Adrenal gland (tissue), 12 donors: ENCODE measurements around the gene CHDH. TPM values are rescaled to one million over a fixed set of nuclear protein-coding genes. Genes with fewer than 3 reads are reported as not detected.

Experiments
- DNase-seq, 7 donors: peaks; one replicate each; pipeline ENCODE4 v3.0.0-alpha.2; 2019 to 2020
- H3K27ac ChIP-seq, 5 donors: fragments of 200-600 bp; sonication (generic) in 4 of 5; 1 replicate in 3 of 5; 2 replicates in 2 of 5; pipeline versions ENCODE4 v1.5.1 to v1.8.0; 2016 to 2020; ENCODE audit warnings: mild to moderate bottlenecking in 1 of 5
- H3K27me3 ChIP-seq: fragments of 200-600 bp; 2 replicates; pipeline ENCODE4 v1.8.0; 2021
- H3K36me3 ChIP-seq, 2 donors: fragments of 200-600 bp; replicated peaks in 1 of 2; 1 replicate in 1 of 2; 2 replicates in 1 of 2; pipeline versions ENCODE4 v1.5.1 to v1.8.0; 2018 to 2022
- H3K4me1 ChIP-seq, 2 donors: fragments of 200-600 bp; replicated peaks in 1 of 2; 1 replicate in 1 of 2; 2 replicates in 1 of 2; pipeline versions ENCODE4 v1.5.1 to v1.8.0; 2018 to 2021
- H3K4me3 ChIP-seq, 4 donors: fragments of 200-600 bp; sonication (generic) in 3 of 4; one replicate each; pipeline ENCODE4 v1.5.1; 2016 to 2018
- H3K9me3 ChIP-seq, 3 donors: fragments of 200-600 bp; sonication (generic) in 1 of 3; replicated peaks in 1 of 3; 1 replicate in 2 of 3; 2 replicates in 1 of 3; pipeline versions ENCODE4 v1.5.1 to v1.8.0; 2016 to 2021
- CTCF ChIP-seq, 6 experiments: fragments of 450-650 bp in 4 of 6; fragments of 200-600 bp in 2 of 6; sonication (generic) in 1 of 6; IDR thresholded peaks; 1 replicate in 5 of 6; 2 replicates in 1 of 6; pipeline versions ENCODE4 v1.5.1 to v1.8.0; 2016 to 2021; ENCODE audit warnings: antibody characterized with exemption in 6 of 6, mild to moderate bottlenecking in 2 of 6, moderate library complexity in 1 of 6
- POLR2A ChIP-seq, 2 donors: fragments of 450-650 bp; IDR thresholded peaks; one replicate each; pipeline ENCODE4 v1.6.1; 2017; ENCODE audit warnings: antibody characterized with exemption in 2 of 2, mild to moderate bottlenecking in 2 of 2, moderate library complexity in 1 of 2
- WGBS, 4 donors: extraction: QIAGEN DNeasy Blood & Tissue Kit in 2 of 4; methylation state at CpG; one replicate each; pipeline versions ENCODE4 v1.1.5 to v1.1.7; 2013 to 2017; 5-methylcytosine and 5-hydroxymethylcytosine counted together
- intact Hi-C, 2 donors: fragments of 100-400 bp; cut with DNase I; formaldehyde crosslinking; loops; one replicate each; pipeline versions ENCODE4 v1.14.1 to v1.15.0; 2022 to 2023
- polyA plus RNA-seq, 3 donors: library from polyadenylated mRNA; stranded (reverse); fragments of 200-250 nt in 2 of 3; fragments of 350-450 nt in 1 of 3; fragmentation: Illumina TruSeq in 1 of 3; extraction: RNeasy Lipid Tissue Mini Kit (QIAGEN cat#74804) in 1 of 3; gene quantifications; one replicate each; pipeline ENCODE4 v1.2.3, GENCODE V29; 2013 to 2014
- total RNA-seq, 9 donors: library from RNA; depleted of rRNA in 4 of 9; stranded (reverse); fragments of >200 nt in 4 of 9; fragments of 120-200 nt in 1 of 9; fragmentation: NEBNext Ultra II Directional in 1 of 9; extraction: Animal tissue kit (Norgen Biotek cat#: 25700) in 1 of 9; gene quantifications; one replicate each; pipeline versions ENCODE4 v1.1.0 to v1.2.4, GENCODE V29; 2013 to 2023
- donor health status: healthy with polysubstance abuse.
- donor health status: Bipolar disorder and iron deficiency.
- donor health status: DM: yes; HTN: yes; CAD: no.
- donor health status: DM: no; HTN: no; CAD: no.
- donor health status: DM: no; HTN: no; CAD: no.
- donor health status: DM: yes; HTN: yes; CAD: no.

Gene CHDH
- total and polyA plus RNA-seq, 12 donors = 0.17 to 29.6 (median 5.3) TPM

- Histone ChIP-seq H3K4me3 (no peak overlapping the region), H3K27ac (peak overlapping the region in 4 of 5 donors; percentile 20 to 78 (median 58)), H3K9me3 (no peaks in the 10 kb centered on the region), H3K4me1 (peaks cover 7 to 13% of the 10 kb centered on the region in 2 donors), H3K36me3 (no peaks in the 10 kb centered on the region), H3K27me3 (no peaks in the 10 kb centered on the region)
- 42 to 62% (median 49%) methylated on average over 8 to 12 of the region's 12 CpGs for WGBS, 4 donors
- intact Hi-C loops = no loop called here
- DNase-seq = peak; percentile 46 to 85 (median 80)
- peak in 4 of 6 experiments; percentile 18 to 52 (median 36) for TF ChIP-seq CTCF (IDR thresholded peaks at IDR 0.05)
- TF ChIP-seq POLR2A (IDR thresholded peaks at IDR 0.05) = no peak
Observed at GRCh38 chr3:53842436-53843194, 3.6 kb downstream of the CHDH start.

GRCh38 chr3:53841296-53841695 lies 4.9 kb downstream of the CHDH start:
- Histone ChIP-seq H3K27ac (no peak overlapping the region), H3K36me3 (no peaks in the 10 kb centered on the region), H3K4me3 (no peak overlapping the region), H3K27me3 (no peaks in the 10 kb centered on the region), H3K9me3 (no peaks in the 10 kb centered on the region), H3K4me1 (peaks cover 2 to 8% of the 10 kb centered on the region in 2 donors)
- TF ChIP-seq POLR2A (IDR thresholded peaks at IDR 0.05) (no peak), CTCF (IDR thresholded peaks at IDR 0.05) (no peak)
- intact Hi-C loops = no loop called here
- 88 to 96% (median 95%) methylated on average over 5 of the region's 5 CpGs for WGBS, 4 donors
- DNase-seq = peak in 1 of 7 donors; percentile 48

GRCh38 chr3:53837331-53837730 lies 8.9 kb downstream of the CHDH start:
- no peak overlapping the region for H3K4me3 ChIP-seq
- no peaks in the 10 kb centered on the region for H3K9me3 ChIP-seq
- no peaks in the 10 kb centered on the region for H3K27me3 ChIP-seq
- intact Hi-C loops = no loop called here
- 86 to 90% (median 89%) methylated on average over 5 to 10 of the region's 10 CpGs for WGBS, 4 donors
- H3K27ac ChIP-seq = no peak overlapping the region
- TF ChIP-seq CTCF (IDR thresholded peaks at IDR 0.05) (no peak), POLR2A (IDR thresholded peaks at IDR 0.05) (no peak)
- no peaks in the 10 kb centered on the region for H3K36me3 ChIP-seq
- peak in 1 of 7 donors; percentile 36 for DNase-seq
- no peaks in the 10 kb centered on the region for H3K4me1 ChIP-seq

GRCh38 chr3:53836084-53836872 lies 9.9 kb downstream of the CHDH start:
- 88 to 97% (median 96%) methylated on average over 9 of the region's 9 CpGs for WGBS, 4 donors
- Histone ChIP-seq H3K27me3 (no peaks in the 10 kb centered on the region), H3K4me1 (no peaks in the 10 kb centered on the region), H3K4me3 (no peak overlapping the region), H3K36me3 (no peaks in the 10 kb centered on the region), H3K9me3 (no peaks in the 10 kb centered on the region), H3K27ac (no peak overlapping the region)
- TF ChIP-seq POLR2A (IDR thresholded peaks at IDR 0.05) (no peak), CTCF (IDR thresholded peaks at IDR 0.05) (no peak)
- peak in 1 of 7 donors; percentile 40 for DNase-seq
- intact Hi-C loops = no loop called here
